Stimulated activated CD8-positive, alpha-beta memory T cell treated with anti-CD3 and anti-CD28 coated beads, Interleukin-2, amount 100 ng/mL, for 1 hour (primary cell): ENCODE data around the gene AFAP1L2.

Experiments
- DNase-seq, 2 donors: peaks; one replicate each; pipeline ENCODE4 v3.0.0-alpha.2; 2020; ENCODE audit warnings: low read depth in 2 of 2

Gene AFAP1L2

GRCh38 chr10:114412907-114413797, 8.8 kb upstream of the AFAP1L2 start:
- DNase-seq, result no peak

GRCh38 chr10:114408968-114409444, 4.7 kb upstream of the AFAP1L2 start:
- DNase-seq, result no peak

GRCh38 chr10:114408112-114408967, 4.0 kb upstream of the AFAP1L2 start:
- DNase-seq, result no peak

- no peak for DNase-seq
Observed at GRCh38 chr10:114406455-114406854, 2.2 kb upstream of the AFAP1L2 start.

GRCh38 chr10:114405011-114405350, 679 bp upstream of the AFAP1L2 start:
- no peak for DNase-seq

GRCh38 chr10:114403541-114404161, 651 bp downstream of the AFAP1L2 start:
- DNase-seq, result no peak

GRCh38 chr10:114402871-114403540, 1.3 kb downstream of the AFAP1L2 start:
- DNase-seq, result no peak

- no peak for DNase-seq
Observed at GRCh38 chr10:114402233-114402632, 2.1 kb downstream of the AFAP1L2 start.

GRCh38 chr10:114401195-114401791, 3.0 kb downstream of the AFAP1L2 start:
- no peak for DNase-seq

GRCh38 chr10:114400091-114400490, 4.2 kb downstream of the AFAP1L2 start:
- no peak for DNase-seq

GRCh38 chr10:114399576-114399975, 4.7 kb downstream of the AFAP1L2 start:
- DNase-seq, result no peak

- no peak for DNase-seq
Observed at GRCh38 chr10:114398587-114399331, 5.5 kb downstream of the AFAP1L2 start.

- DNase-seq, result no peak
Observed at GRCh38 chr10:114397651-114398145, 6.6 kb downstream of the AFAP1L2 start.

GRCh38 chr10:114396464-114396863, 7.8 kb downstream of the AFAP1L2 start:
- no peak for DNase-seq

- DNase-seq, result no peak
Observed at GRCh38 chr10:114395366-114396022, 8.8 kb downstream of the AFAP1L2 start.

- no peak for DNase-seq
Observed at GRCh38 chr10:114394531-114394930, 9.8 kb downstream of the AFAP1L2 start.

- DNase-seq, result no peak
Observed at GRCh38 chr10:114393886-114394285, 10.4 kb downstream of the AFAP1L2 start.

GRCh38 chr10:114393482-114393881, 10.8 kb downstream of the AFAP1L2 start:
- no peak for DNase-seq

- no peak for DNase-seq
Observed at GRCh38 chr10:114392112-114392835, 12.0 kb downstream of the AFAP1L2 start.
